Skeletal muscle tissue (tissue), 4 donors: ENCODE results near the gene GOLIM4. TPM values are rescaled to one million over a fixed set of nuclear protein-coding genes. Genes with fewer than 3 reads are reported as not detected.

Experiments used
- H3K27ac ChIP-seq: one replicate; pipeline ENCODE4 v1.7.0; 2013; ENCODE audit warnings: mild to moderate bottlenecking, low read depth, low read length, inconsistent platforms
- H3K27me3 ChIP-seq, 3 donors: one replicate each; pipeline ENCODE4 v1.7.0; 2013; ENCODE audit warnings: low read length in 3 of 3; ENCODE audit not compliant: control insufficient read depth in 3 of 3, insufficient read depth in 3 of 3
- H3K36me3 ChIP-seq, 3 donors: one replicate each; pipeline ENCODE4 v1.7.0; 2013; ENCODE audit warnings: low read length in 3 of 3; ENCODE audit not compliant: control insufficient read depth in 3 of 3, insufficient read depth in 3 of 3
- H3K4me1 ChIP-seq, 3 donors: one replicate each; pipeline ENCODE4 v1.7.0; 2013; ENCODE audit warnings: low read length in 3 of 3, mild to moderate bottlenecking in 3 of 3; ENCODE audit not compliant: control insufficient read depth in 3 of 3, insufficient read depth in 3 of 3
- H3K4me3 ChIP-seq, 3 donors: one replicate each; pipeline ENCODE4 v1.7.0; 2013; ENCODE audit warnings: low read length in 3 of 3
- H3K9ac ChIP-seq, 3 donors: one replicate each; pipeline ENCODE4 v1.7.0; 2013; ENCODE audit warnings: low read length in 3 of 3, mild to moderate bottlenecking in 3 of 3, moderate library complexity in 2 of 3, low read depth in 1 of 3
- H3K9me3 ChIP-seq, 3 donors: one replicate each; pipeline ENCODE4 v1.7.0; 2013; ENCODE audit warnings: low read length in 3 of 3; ENCODE audit not compliant: control insufficient read depth in 3 of 3
- total RNA-seq: library from RNA; depleted of rRNA; stranded (reverse); fragments of >200 nt; gene quantifications from one replicate; pipeline ENCODE4 v1.2.3, GENCODE V29; 2014
- donor health status: Osteomylitis.

Gene GOLIM4
- total RNA-seq, 1 donor from 2014 or later = 23.5 TPM

- Histone ChIP-seq H3K4me1 (no peaks in the 10 kb centered on the region), H3K9ac (no peak overlapping the region), H3K9me3 (no peaks in the 10 kb centered on the region), H3K27me3 (no peaks in the 10 kb centered on the region), H3K4me3 (no peak overlapping the region), H3K27ac (no peak overlapping the region), H3K36me3 (no peaks in the 10 kb centered on the region)
Measured at GRCh38 chr3:167983583-167983982, 112.1 kb downstream of the GOLIM4 start.

DNA sequence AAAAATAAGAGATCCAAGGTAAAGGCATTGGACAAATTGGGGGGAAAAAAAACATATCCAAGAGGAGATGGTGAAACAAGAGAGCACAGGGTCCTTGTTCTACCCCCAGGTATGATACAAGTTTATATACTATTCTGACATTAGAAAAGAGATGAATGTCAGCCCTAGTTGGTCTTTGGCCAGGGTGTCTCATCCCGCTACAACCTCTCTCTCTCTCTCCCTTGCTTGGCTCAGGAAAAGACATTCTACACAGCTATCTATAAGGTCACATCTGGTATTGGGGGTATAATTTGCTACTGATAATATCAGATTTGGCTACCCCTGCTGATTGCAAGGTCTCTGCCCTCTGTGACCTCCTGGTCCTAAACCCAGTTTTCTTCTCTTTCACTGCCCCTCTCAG is 117.2 kb downstream of the GOLIM4 start:
- no peaks in the 10 kb centered on the region for H3K36me3 ChIP-seq
- no peaks in the 10 kb centered on the region for H3K27me3 ChIP-seq
- H3K9me3 ChIP-seq = no peaks in the 10 kb centered on the region
- no peak overlapping the region for H3K27ac ChIP-seq
- no peaks in the 10 kb centered on the region for H3K4me1 ChIP-seq
- H3K4me3 ChIP-seq = no peak overlapping the region
- H3K9ac ChIP-seq = no peak overlapping the region

DNA sequence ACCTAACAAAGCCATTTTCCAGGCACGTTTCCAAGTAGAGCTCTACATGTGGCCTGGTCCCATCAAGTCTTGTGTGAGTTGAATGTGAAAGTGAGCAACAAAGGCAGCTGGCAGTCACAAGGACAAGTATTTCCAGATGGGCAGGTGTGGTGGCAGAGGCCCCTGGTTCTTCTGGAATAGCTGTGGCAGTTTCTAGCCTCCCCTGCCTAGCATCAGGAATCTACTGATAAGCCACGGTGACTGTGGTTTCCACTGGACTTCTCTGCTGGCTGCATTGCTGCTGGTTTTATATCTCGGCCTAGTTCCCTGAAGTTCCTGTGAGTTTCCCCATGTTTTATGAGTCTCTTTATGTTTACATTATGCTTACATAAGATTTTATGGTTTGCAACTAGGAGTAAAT is 117.7 kb downstream of the GOLIM4 start:
- Histone ChIP-seq H3K9ac (no peak overlapping the region), H3K36me3 (no peaks in the 10 kb centered on the region), H3K4me3 (no peak overlapping the region), H3K27me3 (no peaks in the 10 kb centered on the region), H3K27ac (no peak overlapping the region), H3K9me3 (no peaks in the 10 kb centered on the region), H3K4me1 (no peaks in the 10 kb centered on the region)

GRCh38 chr3:167976516-167977361 is 119.0 kb downstream of the GOLIM4 start:
- Histone ChIP-seq H3K27me3 (no peaks in the 10 kb centered on the region), H3K9ac (no peak overlapping the region), H3K27ac (no peak overlapping the region), H3K9me3 (no peaks in the 10 kb centered on the region), H3K4me3 (no peak overlapping the region), H3K4me1 (no peaks in the 10 kb centered on the region), H3K36me3 (no peaks in the 10 kb centered on the region)

GRCh38 chr3:167973901-167974300 is 121.8 kb downstream of the GOLIM4 start:
- Histone ChIP-seq H3K9me3 (no peaks in the 10 kb centered on the region), H3K4me3 (no peak overlapping the region), H3K9ac (no peak overlapping the region), H3K36me3 (no peaks in the 10 kb centered on the region), H3K4me1 (no peaks in the 10 kb centered on the region), H3K27ac (no peak overlapping the region), H3K27me3 (no peaks in the 10 kb centered on the region)

GRCh38 chr3:167973046-167973445 is 122.7 kb downstream of the GOLIM4 start:
- Histone ChIP-seq H3K4me3 (no peak overlapping the region), H3K9ac (no peak overlapping the region), H3K9me3 (no peaks in the 10 kb centered on the region), H3K27ac (no peak overlapping the region), H3K27me3 (no peaks in the 10 kb centered on the region), H3K4me1 (no peaks in the 10 kb centered on the region), H3K36me3 (no peaks in the 10 kb centered on the region)

DNA sequence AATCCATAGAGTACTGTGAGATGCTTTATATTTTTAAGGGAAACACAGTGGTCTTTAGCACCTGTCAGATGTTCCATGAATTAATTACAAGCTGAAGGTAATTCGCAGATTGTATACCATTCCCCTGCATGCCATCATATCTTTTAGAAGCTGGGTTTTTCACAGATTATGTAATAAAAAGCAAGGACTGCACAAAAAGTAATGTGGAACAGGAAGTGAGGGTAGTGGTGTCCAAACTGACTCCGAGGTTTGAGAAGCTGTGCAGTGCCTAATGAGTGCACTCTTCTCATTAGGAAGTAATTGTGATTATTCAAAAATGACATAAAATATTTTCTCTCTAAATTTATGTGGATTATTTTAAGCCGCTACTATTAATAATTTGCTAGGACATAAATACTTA is 123.2 kb downstream of the GOLIM4 start:
- Histone ChIP-seq H3K4me3 (no peak overlapping the region), H3K27me3 (no peaks in the 10 kb centered on the region), H3K4me1 (no peaks in the 10 kb centered on the region), H3K36me3 (no peaks in the 10 kb centered on the region), H3K9me3 (no peaks in the 10 kb centered on the region), H3K9ac (no peak overlapping the region), H3K27ac (no peak overlapping the region)

DNA sequence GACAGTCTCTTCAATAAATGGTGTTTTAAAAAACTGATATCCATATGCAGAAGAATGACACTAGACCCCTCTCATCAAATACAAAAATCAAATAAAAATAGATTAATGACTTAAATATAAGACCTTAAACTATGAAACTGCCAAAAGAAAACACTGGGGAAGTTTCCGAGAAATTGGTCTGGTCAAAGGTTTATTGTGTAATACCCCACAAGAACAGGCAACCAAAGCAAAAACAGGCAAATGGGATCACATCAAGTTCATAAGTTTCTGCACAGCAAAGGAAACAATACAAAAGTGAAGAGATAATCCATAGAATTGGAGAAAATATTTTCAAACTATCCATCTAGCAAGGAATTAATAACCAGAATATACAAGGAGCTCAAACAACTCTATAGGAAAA is 126.2 kb downstream of the GOLIM4 start:
- H3K27me3 ChIP-seq = no peaks in the 10 kb centered on the region
- no peaks in the 10 kb centered on the region for H3K4me1 ChIP-seq
- H3K4me3 ChIP-seq = no peak overlapping the region
- no peak overlapping the region for H3K9ac ChIP-seq
- H3K36me3 ChIP-seq = no peaks in the 10 kb centered on the region
- no peaks in the 10 kb centered on the region for H3K9me3 ChIP-seq
- no peak overlapping the region for H3K27ac ChIP-seq

- H3K9ac ChIP-seq = no peak overlapping the region
- no peaks in the 10 kb centered on the region for H3K27me3 ChIP-seq
- no peaks in the 10 kb centered on the region for H3K36me3 ChIP-seq
- no peaks in the 10 kb centered on the region for H3K9me3 ChIP-seq
- no peak overlapping the region for H3K4me3 ChIP-seq
- H3K27ac ChIP-seq = no peak overlapping the region
- no peaks in the 10 kb centered on the region for H3K4me1 ChIP-seq
Measured at GRCh38 chr3:167967257-167968036, 128.3 kb downstream of the GOLIM4 start.
